CD4-positive, alpha-beta T cell treated with Interleukin-15 for 1 hour (primary cell): ENCODE measurements around the gene KRT35.

ENCODE experiments used
- DNase-seq: peaks from one replicate; pipeline ENCODE4 v3.0.0-alpha.2; 2020

KRT35 gene

DNA sequence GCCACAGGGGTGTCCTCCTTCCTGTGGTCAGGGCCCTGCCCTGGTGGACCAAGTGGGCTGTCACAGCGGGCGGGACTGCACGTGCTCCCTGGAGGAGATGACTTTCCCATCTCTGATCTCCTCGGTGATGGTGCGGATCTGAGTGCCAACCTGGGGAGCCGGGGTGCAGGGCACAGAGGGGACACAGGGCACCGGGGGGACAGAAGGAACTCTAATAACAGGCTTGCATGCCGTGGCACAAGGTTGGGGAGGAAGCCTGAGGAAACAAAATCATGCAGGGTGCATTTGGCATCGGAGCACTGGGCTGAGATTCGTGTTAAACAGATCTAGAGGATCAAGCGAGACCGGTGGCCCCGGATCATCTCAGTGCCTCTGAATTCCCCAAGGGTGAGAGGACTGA, 5.4 kb upstream of the KRT35 start:
- no peak for DNase-seq

DNA sequence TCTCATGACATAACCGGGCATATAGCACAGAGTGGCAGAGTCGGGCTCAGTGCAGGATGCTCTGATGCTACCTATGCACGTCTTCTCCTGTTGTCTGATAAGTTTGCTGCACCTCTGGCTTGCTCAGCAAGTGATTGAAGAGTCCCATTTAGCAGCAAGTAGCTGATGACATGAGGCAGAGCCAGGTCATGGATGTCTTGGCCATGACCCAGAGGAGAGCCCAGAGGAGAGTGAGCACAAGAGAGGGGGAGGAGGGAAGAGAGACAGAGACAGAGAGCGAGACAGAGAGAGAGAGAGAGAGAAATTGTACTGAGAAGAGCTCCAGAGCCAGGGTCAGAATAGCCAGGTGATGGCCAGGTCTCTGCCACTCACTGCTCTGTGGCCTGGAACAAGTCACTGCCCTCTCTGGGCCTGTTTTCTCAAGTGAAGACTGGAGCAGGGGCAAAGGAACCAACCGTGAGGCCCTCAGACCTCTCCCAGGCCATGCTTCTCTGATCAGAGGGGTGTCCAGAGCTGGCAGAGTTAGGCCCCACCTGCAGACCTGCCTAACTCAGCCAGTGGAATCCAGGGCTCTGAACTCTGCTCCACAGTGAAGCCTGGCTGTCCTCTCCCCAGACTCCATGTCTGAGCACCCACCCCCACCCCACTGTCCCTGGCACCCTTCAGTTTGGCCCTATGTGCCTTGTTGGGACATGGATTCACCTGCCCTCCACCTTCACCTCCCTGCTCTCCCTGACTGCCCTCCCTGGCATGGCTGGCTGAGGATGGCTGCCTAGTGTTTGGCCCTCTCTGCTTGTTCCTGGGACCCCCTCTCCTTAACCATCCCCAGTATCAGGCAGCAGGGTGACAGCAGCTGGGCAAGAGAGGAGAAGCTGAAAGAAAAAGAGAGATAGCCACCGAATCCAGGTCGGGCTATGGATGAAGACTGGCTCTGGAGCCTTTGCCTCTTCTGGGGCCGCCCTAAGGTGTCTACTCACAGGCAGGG, 4.3 kb upstream of the KRT35 start:
- DNase-seq = no peak

DNA sequence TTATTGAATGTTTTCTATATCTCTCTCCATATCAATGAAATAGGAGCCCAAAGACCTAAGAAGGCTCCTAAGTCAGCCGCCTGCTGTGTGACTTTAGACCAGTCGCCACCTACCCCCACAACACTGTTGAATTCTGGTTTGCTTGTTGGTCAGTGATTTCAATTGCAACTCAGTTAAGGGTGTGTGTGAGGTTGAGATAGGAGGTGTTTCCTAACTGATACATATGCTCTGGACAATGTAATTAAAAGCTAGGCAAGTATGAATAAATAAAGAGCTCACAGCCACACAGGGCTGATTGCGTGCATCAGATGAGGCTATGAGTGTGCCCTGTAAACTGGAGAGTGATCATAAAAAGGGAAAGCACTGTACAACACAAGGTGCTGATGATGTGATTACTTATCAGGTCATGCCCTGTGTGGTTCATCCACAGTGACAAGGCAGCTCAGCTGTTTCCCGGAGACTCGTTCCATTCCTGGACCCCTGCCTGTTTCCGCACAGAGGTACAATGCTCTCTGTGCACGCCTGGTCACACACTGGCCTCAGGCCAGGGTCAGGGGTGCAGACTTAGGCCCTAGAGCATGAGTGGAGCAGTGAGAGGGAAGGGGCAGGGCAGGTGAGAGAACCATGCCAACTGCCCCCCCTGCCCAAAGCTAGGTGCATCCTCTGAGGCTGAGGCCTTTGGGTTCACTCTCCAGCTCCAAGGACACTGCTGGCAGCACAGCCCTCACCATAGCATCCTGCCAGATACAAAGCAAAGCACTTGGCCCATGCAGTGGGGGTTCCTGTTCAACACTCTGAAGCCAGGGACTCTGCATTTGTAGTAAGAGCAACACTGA, 3.3 kb upstream of the KRT35 start:
- no peak for DNase-seq

GRCh38 chr17:41483531-41483930, 2.6 kb upstream of the KRT35 start:
- DNase-seq = no peak

GRCh38 chr17:41480581-41480980, 370 bp downstream of the KRT35 start:
- DNase-seq = no peak

DNA sequence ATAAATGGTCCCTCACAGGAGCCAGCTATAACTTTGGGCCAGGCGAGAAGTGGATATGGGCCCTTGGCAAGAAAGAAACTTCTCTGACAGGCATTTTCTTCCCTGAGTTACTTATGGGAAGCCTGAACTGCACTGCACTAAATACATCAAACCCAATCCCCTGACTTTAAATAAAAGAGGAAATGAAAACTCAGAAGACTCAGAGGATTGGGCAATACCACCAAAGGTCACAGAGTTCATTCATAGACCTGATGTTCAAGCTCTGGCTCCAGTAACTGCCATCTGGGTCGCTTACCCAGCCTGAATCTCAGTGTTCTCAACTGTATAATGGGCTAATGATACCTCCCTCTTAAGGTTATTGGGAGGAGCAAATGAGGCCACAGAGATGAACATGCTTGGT, 815 bp downstream of the KRT35 start:
- DNase-seq = no peak

DNA sequence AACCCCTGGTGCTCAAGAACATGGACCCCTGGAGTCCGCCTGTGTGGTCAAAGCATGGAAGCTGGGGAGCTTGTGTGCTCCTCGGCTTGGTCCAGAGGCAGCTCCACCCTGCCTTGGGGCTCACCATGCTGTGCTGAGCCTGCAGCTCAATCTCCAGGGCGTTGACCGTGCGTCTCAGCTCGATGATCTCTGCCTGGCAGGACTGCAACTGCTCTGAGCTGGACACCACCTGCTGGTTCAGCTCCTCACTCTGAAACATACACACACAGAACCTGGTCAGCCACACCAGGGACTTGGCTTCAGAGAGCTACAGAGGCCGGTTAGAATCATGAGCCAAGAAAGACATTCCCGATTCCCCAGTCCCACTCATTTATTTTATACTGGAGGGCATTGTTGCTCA, 2.7 kb downstream of the KRT35 start:
- no peak for DNase-seq

GRCh38 chr17:41476866-41477815, 3.8 kb downstream of the KRT35 start:
- no peak for DNase-seq

GRCh38 chr17:41475421-41475820, 5.5 kb downstream of the KRT35 start:
- no peak for DNase-seq

DNA sequence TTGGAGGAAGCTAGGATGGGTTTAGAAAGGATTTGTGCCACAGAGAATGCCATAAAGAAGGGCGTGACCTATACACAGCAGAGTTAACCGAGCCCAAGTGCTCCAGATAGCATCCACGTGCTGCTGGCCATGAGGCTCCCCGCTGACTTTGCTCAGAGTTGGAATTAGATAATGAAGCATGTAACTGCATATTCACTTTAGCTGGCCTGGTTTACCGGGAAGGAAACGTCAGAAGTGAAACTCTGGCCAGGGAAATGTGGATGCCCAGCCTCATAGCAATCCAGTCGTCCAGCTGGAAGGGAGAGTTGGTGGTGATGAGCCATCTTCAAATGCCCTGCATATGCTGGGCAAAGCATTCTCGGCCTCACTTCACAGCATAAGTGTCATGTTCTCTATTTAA, 6.1 kb downstream of the KRT35 start:
- DNase-seq = no peak

DNA sequence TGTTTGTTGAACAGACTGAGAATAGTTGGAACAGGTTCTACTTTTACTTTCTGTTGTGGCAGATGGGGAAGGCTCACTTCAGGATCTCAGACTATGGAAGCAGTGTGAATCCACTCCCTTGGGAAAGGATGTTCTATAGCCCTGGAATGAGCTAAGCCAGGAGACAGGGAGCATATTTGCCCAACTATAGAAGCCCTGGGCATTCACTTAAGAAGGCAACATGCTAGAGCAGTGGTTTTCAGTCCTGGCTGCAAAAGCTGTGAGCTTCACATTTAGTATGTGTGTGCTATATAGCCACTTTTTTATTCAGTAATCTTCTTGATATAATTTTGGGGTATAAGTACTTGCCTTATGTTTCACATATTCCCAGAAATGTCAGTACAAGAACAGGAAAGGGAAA, 12.6 kb downstream of the KRT35 start:
- DNase-seq = no peak

GRCh38 chr17:41467561-41467960, 13.4 kb downstream of the KRT35 start:
- no peak for DNase-seq

DNA sequence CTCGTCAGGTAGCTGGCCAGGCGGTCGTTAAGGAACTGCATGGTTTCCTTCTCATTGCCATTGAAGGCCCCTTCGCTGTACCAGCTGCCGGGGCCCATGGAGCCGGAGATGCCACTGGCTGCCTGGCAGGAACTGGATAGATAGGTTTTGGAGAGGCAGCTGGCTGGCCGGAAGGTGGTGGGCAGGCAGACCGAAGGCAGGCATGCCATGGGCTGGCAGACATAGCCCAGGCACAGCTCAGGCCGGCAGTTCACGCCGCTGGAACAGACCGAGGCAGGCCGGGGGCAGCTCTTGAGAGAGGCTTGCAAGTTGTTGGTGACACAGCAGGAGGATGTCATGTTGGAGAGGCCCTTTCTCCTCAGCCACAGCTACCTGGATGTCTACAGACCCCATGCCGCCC, 14.0 kb downstream of the KRT35 start, which contains the start of gene KRT32:
Gene KRT32, minus strand, starts transcription at position 399 of the 400 bp plus-strand sequence. Its CDS starts 61 bp downstream, at position 338.
- DNase-seq = no peak

GRCh38 chr17:41464682-41465081, 16.3 kb downstream of the KRT35 start:
- no peak for DNase-seq

DNA sequence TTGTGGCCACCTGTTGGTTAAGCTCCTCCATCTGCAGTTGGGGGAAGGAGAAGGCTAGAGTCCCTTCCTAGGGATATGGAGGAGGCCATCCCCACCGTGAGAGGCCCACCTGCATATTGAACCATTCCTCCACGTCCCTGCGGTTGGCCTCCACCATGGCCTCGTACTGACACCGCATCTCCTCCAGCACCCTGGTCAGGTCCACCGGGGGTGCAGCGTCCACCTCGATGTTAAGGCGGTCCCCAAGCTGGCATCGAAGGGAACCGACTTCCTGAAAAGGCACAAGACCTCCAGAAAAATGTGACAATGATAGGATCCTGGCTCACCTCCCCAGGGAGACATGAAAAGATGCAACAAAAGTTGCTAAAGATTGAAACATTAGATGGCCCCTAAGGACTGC, 16.8 kb downstream of the KRT35 start:
- no peak for DNase-seq

GRCh38 chr17:41463746-41464145, 17.2 kb downstream of the KRT35 start:
- no peak for DNase-seq

DNA sequence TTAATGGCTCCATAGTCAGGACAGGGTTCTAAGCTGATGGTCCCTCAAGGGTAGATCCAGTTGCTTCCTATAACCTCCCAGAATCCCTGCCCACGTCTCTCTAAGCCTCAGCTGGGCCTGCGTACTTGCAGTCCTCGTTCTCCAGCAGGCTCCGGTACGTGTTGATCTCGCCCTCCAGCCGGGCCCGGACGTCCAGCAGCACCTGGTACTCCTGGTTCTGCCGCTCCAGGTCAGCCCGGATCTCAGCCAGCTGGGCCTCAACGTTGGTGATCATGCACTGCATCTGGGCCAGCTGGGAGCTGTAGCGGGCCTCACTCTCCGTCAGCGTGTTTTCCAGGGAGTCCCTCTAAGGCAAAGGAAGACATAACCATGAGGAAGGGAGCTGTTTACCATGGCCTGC, 18.2 kb downstream of the KRT35 start:
- DNase-seq = no peak

DNA sequence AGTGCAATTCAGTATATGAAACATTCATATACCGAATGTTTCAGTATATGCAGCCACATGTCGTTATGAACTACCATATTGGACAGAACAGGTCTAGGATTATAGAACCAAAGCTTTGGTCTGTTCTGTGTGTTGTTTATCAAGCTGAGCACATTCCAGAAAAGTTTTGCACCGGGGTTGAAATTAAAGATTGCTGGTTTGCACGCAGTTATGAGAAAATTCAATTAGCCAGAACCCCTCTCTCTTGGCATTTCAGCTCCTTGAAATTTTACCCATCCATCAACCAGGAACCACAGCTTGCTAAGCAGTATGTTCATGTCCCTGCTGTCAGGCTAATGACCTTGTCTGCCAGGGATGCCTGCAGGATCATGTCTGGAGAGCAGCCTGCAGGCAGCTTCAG, 23.3 kb downstream of the KRT35 start:
- DNase-seq = no peak

- no peak for DNase-seq
These were observed 24.7 kb downstream of the KRT35 start for GRCh38 chr17:41456204-41456603.

DNA sequence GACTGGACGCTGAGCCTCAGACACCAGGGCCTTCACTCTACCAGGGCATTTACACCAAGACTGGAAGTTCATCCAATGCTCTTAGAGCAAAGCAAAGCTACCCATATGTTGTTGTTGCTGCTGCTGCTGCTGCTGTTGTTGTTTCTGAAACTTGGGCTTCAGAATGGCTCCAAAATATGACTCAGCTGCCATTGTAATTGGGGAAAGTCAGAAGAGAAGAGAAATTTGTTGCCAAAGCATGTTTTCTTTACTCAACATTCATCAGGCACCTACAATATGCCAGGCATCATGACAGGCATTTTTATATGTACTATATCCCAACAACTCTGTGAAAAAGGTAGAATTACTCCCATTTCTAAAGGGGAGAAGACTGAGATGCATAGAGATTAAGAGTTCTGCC, 25.7 kb downstream of the KRT35 start:
- DNase-seq = no peak

DNA sequence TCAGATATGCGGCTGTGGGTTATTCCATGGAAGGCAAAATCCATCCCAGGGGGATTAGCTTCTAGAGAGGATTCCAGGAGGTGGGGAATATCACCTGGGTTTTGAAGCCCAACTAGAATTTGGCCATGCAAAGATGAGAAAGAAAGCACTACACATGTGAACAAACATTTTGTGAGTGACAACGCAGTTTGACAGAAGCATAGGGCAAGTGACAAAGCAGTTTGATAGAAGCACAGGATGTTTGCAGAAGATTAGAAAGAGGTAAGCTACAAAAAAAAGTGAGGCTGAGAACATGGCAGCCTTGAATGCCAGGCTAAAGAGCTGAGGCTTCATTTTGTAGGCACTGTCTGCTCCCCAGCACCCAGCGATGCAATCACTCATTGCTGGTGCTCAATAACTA, 27.9 kb downstream of the KRT35 start:
- no peak for DNase-seq

GRCh38 chr17:41452281-41452680, 28.7 kb downstream of the KRT35 start:
- DNase-seq = no peak
